ENCODE results near the gene SNN. TPM values are rescaled to one million over a fixed set of nuclear protein-coding genes. Genes with fewer than 3 reads are reported as not detected.

The SNN gene
- total and polyA plus RNA-seq, 4 donors: 58.1 to 223 (median 140) TPM

DNA sequence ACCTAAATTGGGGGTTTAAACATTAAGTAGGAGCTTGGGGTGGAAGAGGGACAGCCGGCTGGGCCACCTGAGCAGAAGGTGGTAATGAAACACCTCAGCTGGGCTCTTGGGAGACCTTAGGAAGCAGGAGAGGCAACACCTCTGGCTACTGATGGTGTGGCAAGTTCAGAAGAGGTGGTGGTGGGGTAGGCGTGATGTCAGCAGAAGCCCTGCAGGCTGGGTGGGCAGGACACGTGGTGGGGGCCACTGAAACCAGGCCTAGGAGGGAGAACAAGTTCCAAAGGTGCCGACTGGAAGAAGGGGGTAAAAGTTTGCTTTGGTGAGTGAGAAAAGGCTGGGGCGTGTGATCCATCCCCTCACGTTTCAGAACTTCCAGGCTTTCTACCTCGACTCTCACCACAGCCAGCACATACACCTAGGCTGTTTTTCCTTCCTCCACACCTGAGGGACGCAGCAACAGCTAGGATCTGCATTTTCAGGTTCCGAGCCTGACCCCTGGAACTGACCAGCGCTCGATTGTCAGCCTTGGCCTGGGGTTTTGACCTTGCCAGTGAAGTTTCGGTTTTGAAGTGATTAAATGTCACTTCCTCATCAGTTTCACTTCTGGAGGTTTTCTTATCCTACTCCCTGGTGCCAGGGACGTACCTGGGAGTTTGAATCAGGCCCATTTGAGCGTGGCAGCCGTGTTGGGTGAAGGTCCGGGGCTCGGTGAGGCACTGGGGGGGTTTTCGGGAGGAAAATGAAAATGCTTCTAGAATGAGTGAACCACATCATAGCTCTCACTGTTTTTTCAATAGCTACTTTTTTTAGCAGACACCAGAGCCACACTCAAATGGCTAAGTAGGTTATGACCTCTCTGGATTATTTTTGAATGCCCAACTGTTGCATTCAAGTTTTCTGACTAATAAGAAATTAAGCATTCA, 10.0 kb downstream of the SNN start:
- Histone ChIP-seq H3K27ac (ENCODE audit: low read depth, low read length) (no peak overlapping the region), H3K4me3 (ENCODE audit: low read depth, low read length) (no peak overlapping the region), H3K27me3 (ENCODE audit: control insufficient read depth, insufficient read depth, low read length) (no peaks in the 10 kb centered on the region), H3K36me3 (ENCODE audit: control insufficient read depth, insufficient read depth, low read length) (peaks cover 76% of the 10 kb centered on the region), H3K9me3 (ENCODE audit: control insufficient read depth, insufficient read depth, low read length) (no peaks in the 10 kb centered on the region), H3K4me1 (ENCODE audit: control insufficient read depth, insufficient read depth, low read length) (peaks cover 55% of the 10 kb centered on the region)
- WGBS (ENCODE audit: insufficient coverage): 88% methylated on average over 9 of the region's 18 CpGs
- DNase-seq (ENCODE audit: low read depth in 4 of 6, low spot score in 6 of 6): no peak

DNA sequence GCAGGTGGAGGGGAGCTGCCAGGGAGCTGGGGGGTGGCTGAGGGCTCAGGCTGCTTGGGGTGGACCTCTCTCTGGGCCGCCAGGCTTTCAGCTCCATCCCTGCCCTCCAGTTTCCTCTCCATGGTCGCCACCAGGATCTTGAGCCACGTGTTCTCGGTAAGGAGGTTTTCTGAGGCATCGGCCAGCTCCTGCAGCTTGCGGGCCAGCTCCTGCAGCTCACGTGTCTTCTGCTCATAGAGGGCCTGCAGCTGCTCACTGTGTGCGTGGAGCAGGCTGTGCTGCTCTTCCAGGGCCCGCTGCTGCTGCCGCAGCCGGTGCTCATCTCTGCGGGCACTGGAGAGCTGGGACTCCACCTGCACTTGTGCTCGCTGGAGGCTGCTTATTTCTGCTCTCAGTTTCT, 11.0 kb downstream of the SNN start:
- Histone ChIP-seq H3K27me3 (ENCODE audit: control insufficient read depth, insufficient read depth, low read length) (no peaks in the 10 kb centered on the region), H3K27ac (ENCODE audit: low read depth, low read length) (peak overlapping the region; percentile 12), H3K4me3 (ENCODE audit: low read depth, low read length) (no peak overlapping the region), H3K36me3 (ENCODE audit: control insufficient read depth, insufficient read depth, low read length) (peaks cover 70% of the 10 kb centered on the region), H3K9me3 (ENCODE audit: control insufficient read depth, insufficient read depth, low read length) (no peaks in the 10 kb centered on the region), H3K4me1 (ENCODE audit: control insufficient read depth, insufficient read depth, low read length) (peaks cover 52% of the 10 kb centered on the region)
- no peak for DNase-seq (ENCODE audit: low read depth in 4 of 6, low spot score in 6 of 6)
- 67% methylated on average over 13 of the region's 13 CpGs for WGBS (ENCODE audit: insufficient coverage)

DNA sequence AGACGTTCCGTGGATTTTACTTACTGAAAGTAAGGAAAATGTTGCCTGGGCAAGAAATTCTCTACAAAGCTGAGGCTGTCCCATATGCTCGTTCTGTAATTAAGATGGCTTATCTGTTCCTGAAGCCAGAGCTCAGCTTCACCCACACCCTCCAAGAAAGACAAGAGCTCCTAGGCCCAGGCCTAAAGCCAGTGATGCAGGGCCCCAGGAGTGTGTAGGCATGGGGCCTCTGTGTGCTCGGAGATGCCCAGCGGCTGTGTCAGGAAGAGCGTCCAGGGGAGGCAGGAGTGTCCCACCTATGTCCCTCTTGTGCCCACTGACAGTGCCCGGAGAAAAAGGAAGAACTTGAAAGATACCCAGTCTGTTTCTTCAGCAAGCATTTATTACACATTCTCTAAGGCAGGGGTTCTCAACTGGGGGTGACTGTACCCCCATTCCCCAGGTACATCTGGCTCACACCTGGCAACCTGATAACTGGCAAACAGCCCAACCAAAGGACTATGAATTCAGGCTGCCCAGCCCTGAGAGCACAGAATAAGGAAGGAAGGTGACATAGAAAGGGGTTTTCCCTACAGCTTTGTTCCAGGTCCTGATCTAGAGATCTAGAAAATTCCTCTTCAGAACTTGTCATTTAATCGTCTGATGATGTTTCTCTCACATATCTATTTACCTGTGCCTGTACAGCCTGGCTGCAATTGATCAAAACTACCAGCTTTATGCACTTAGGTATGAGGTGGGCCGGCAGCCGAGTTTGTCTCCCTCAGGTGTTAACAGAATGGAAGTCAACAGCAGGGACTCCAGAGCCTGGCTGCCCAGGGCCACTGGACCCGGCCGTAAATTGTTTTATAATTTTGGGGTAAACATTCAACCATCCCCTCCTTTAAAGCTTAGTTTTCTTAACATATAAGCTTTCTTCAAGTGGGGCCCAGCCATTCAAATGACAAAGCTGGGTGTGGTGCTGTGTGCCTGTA, 12.0 kb downstream of the SNN start:
- Histone ChIP-seq H3K27me3 (ENCODE audit: control insufficient read depth, insufficient read depth, low read length) (no peaks in the 10 kb centered on the region), H3K9me3 (ENCODE audit: control insufficient read depth, insufficient read depth, low read length) (no peaks in the 10 kb centered on the region), H3K36me3 (ENCODE audit: control insufficient read depth, insufficient read depth, low read length) (peaks cover 72% of the 10 kb centered on the region), H3K27ac (ENCODE audit: low read depth, low read length) (no peak overlapping the region), H3K4me1 (ENCODE audit: control insufficient read depth, insufficient read depth, low read length) (peaks cover 48% of the 10 kb centered on the region), H3K4me3 (ENCODE audit: low read depth, low read length) (no peak overlapping the region)
- WGBS (ENCODE audit: insufficient coverage): 91% methylated on average over 5 of the region's 12 CpGs
- DNase-seq (ENCODE audit: low read depth in 4 of 6, low spot score in 6 of 6): no peak

DNA sequence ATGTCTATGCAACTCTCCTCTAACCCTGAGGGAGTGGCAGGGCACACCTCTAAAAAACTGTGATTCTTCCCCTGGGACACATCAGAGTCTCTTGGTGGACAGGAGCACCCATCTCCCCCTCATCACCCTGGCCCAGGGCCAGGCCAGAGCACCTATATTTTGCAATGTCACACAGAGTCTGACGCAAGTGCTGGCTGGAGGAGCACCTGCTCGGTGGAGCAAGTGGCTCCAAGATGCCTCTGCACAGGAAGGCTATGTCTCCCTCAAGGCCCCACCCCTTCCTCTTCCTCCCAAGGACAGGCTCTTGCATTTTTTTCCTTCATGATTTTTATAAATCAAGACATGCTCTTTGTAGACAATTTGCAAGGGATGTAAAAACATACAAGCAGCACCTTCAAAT, 13.3 kb downstream of the SNN start:
- no peaks in the 10 kb centered on the region for H3K27me3 ChIP-seq (ENCODE audit: control insufficient read depth, insufficient read depth, low read length)
- no peak overlapping the region for H3K4me3 ChIP-seq (ENCODE audit: low read depth, low read length)
- H3K27ac ChIP-seq (ENCODE audit: low read depth, low read length): no peak overlapping the region
- DNase-seq (ENCODE audit: low read depth in 4 of 6, low spot score in 6 of 6): no peak
- H3K36me3 ChIP-seq (ENCODE audit: control insufficient read depth, insufficient read depth, low read length): peaks cover 67% of the 10 kb centered on the region
- H3K9me3 ChIP-seq (ENCODE audit: control insufficient read depth, insufficient read depth, low read length): no peaks in the 10 kb centered on the region
- WGBS (ENCODE audit: insufficient coverage): no CpG with 5 or more reads among the region's 2 CpGs
- H3K4me1 ChIP-seq (ENCODE audit: control insufficient read depth, insufficient read depth, low read length): peaks cover 42% of the 10 kb centered on the region

DNA sequence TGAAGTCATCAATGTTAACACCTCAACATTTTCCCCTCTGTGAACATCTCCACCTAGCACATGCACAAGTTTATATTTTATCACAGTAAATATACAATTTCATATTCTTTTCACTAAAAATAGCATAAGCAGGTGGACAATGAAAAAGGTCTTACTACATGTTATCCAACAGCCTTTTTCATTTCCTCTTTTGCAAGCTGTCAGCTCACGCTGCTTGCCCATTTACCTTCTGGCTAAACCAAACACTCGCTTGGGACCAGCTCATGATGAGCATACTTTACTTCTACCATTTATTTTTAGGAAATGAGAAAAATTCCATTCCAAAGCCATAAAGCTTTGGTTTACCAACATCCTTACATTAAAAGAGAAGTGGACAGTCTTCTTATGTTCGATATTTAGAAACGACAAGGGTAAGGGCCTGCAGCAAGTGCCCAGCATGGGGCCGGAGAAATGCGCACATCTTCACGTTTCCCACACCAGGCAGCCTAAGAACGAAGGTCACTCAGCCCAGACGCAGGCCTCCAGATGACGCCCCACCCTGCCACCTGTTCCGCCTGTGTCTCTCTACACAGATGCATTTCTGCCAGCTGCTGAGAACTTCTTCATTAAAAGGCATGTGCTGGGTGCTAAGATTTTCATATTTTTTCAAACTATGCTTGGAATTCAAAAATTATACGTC, 13.9 kb downstream of the SNN start:
- no peak for DNase-seq (ENCODE audit: low read depth in 4 of 6, low spot score in 6 of 6)
- Histone ChIP-seq H3K4me1 (ENCODE audit: control insufficient read depth, insufficient read depth, low read length) (peaks cover 38% of the 10 kb centered on the region), H3K36me3 (ENCODE audit: control insufficient read depth, insufficient read depth, low read length) (peaks cover 61% of the 10 kb centered on the region), H3K27ac (ENCODE audit: low read depth, low read length) (no peak overlapping the region), H3K9me3 (ENCODE audit: control insufficient read depth, insufficient read depth, low read length) (no peaks in the 10 kb centered on the region), H3K4me3 (ENCODE audit: low read depth, low read length) (no peak overlapping the region), H3K27me3 (ENCODE audit: control insufficient read depth, insufficient read depth, low read length) (no peaks in the 10 kb centered on the region)
- WGBS (ENCODE audit: insufficient coverage): 72% methylated on average over 6 of the region's 12 CpGs

DNA sequence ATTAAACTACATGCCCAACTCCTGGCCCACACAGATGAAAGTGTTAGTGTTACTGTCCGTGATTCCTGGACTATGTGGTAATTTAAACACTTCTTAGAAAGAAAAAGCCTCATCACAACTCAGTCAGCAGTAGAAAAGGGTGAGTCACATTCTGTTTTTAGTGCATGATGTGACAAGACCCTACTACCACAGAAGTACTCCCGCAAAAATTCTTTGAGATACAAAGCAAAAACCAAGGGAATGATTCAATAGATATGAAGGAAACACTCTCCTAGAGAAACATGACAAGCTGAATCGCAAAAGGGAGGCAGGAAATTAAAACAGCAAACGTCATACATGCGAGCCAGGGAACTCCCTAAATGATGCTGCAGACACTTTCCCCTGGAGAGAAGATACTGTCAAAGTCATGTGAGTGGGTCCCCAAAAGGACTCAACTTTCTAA, 14.4 kb downstream of the SNN start:
- Histone ChIP-seq H3K9me3 (ENCODE audit: control insufficient read depth, insufficient read depth, low read length) (no peaks in the 10 kb centered on the region), H3K27ac (ENCODE audit: low read depth, low read length) (peak overlapping the region; percentile 53), H3K36me3 (ENCODE audit: control insufficient read depth, insufficient read depth, low read length) (peaks cover 55% of the 10 kb centered on the region), H3K27me3 (ENCODE audit: control insufficient read depth, insufficient read depth, low read length) (no peaks in the 10 kb centered on the region), H3K4me1 (ENCODE audit: control insufficient read depth, insufficient read depth, low read length) (peaks cover 43% of the 10 kb centered on the region), H3K4me3 (ENCODE audit: low read depth, low read length) (no peak overlapping the region)
- no peak for DNase-seq (ENCODE audit: low read depth in 4 of 6, low spot score in 6 of 6)
- no CpG with 5 or more reads among the region's 5 CpGs for WGBS (ENCODE audit: insufficient coverage)

DNA sequence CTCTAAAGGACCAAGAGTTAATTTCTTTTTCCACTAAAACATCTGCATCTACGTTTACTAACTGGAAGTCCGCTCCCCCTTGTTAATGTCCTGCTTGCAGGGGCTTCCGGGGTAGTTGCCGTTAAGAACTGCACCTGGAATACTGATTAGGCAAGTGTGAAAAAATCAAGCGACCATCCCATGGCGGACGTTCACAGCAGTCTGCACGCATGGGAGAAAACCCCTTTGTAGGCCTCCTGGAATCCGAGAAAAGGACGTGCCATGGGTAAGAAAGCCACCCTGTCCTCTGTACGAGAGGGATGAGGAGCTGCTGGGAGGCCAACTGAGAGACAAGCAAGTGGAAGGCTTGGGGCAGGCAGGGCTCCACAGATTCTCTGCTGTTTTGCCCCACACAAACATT, 14.9 kb downstream of the SNN start:
- Histone ChIP-seq H3K9me3 (ENCODE audit: control insufficient read depth, insufficient read depth, low read length) (no peaks in the 10 kb centered on the region), H3K36me3 (ENCODE audit: control insufficient read depth, insufficient read depth, low read length) (peaks cover 51% of the 10 kb centered on the region), H3K4me1 (ENCODE audit: control insufficient read depth, insufficient read depth, low read length) (peaks cover 41% of the 10 kb centered on the region), H3K27ac (ENCODE audit: low read depth, low read length) (peak overlapping the region; percentile 53), H3K4me3 (ENCODE audit: low read depth, low read length) (no peak overlapping the region), H3K27me3 (ENCODE audit: control insufficient read depth, insufficient read depth, low read length) (no peaks in the 10 kb centered on the region)
- DNase-seq (ENCODE audit: low read depth in 4 of 6, low spot score in 6 of 6): peak in 2 of 6 donors; percentile 46 to 81
- 32% methylated on average over 11 of the region's 11 CpGs for WGBS (ENCODE audit: insufficient coverage)

DNA sequence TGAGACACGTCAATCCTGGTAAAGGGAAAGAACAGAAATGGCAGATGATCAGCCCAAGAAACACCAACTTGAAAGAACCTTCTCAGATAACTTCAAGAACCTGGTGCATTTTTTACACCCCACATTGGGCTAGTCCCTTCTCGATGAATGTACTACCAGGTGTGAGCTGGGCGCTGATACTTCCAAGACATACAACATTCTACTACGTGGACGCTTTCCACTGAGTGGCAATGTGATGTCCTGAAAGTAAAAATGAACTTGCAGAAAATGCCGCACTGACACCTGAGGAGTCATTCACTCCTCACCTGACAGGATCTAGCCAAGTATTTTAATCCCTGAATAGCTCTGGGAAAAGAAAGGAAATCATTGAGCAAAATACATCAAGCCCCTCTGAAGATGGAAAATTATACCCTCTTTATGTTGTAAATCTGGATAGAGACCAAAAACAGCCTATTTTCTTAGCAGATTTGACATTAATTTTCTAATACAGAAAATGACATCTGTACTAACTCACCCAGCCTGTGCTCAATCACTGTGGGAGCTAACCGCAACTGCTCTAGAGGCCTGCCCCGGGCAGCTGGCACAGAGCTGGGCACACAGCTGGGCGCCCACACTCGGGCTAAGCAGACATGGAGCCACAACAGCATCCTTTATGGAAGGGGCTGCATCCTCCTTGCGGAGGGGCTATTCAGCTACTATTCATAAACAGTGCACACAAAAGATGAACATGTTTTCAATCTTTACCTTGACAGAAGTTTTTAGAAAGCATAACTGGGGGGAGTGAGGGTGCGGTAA, 16.2 kb downstream of the SNN start:
- peaks cover 32% of the 10 kb centered on the region for H3K4me1 ChIP-seq (ENCODE audit: control insufficient read depth, insufficient read depth, low read length)
- peaks cover 41% of the 10 kb centered on the region for H3K36me3 ChIP-seq (ENCODE audit: control insufficient read depth, insufficient read depth, low read length)
- WGBS (ENCODE audit: insufficient coverage): 71% methylated on average over 7 of the region's 12 CpGs
- H3K27me3 ChIP-seq (ENCODE audit: control insufficient read depth, insufficient read depth, low read length): no peaks in the 10 kb centered on the region
- H3K4me3 ChIP-seq (ENCODE audit: low read depth, low read length): no peak overlapping the region
- no peaks in the 10 kb centered on the region for H3K9me3 ChIP-seq (ENCODE audit: control insufficient read depth, insufficient read depth, low read length)
- no peak for DNase-seq (ENCODE audit: low read depth in 4 of 6, low spot score in 6 of 6)
- H3K27ac ChIP-seq (ENCODE audit: low read depth, low read length): no peak overlapping the region
